ENCODE measurements around the gene YRDC.

The YRDC gene, protein sequence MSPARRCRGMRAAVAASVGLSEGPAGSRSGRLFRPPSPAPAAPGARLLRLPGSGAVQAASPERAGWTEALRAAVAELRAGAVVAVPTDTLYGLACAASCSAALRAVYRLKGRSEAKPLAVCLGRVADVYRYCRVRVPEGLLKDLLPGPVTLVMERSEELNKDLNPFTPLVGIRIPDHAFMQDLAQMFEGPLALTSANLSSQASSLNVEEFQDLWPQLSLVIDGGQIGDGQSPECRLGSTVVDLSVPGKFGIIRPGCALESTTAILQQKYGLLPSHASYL

DNA sequence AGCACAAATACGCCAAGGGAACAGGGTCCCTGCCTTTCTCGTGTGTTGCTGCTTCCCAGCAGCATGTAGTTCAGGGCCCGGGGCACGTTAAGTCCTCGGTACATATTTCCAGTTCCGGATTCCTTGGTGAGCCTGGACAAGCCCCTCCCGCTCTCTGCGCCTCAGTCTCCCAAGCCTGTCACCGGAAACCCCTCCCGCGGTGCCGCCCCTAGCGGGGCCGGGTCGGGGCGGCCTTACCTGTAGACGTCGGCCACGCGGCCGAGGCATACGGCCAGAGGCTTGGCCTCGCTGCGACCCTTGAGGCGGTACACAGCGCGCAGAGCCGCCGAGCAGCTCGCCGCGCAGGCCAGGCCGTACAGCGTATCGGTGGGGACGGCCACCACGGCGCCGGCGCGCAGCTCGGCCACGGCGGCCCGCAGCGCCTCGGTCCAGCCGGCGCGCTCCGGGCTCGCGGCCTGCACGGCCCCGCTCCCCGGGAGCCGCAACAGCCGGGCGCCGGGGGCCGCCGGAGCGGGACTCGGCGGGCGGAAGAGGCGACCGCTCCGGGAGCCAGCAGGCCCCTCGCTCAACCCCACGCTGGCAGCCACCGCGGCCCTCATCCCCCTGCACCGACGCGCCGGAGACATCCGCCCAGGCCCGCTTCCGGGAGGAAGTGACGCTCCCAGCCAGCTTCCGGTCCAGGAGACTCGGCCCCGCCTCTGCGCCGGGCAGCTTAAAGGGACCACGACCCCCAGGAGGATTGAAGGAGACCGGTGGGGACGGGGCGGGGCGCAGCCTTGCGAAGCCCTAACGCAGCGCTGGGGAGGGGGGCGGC is at the start of gene YRDC, which contains the start of gene C1orf122:
Gene YRDC (minus strand): TSS at position 654 of the 814 bp plus-strand sequence. CDS start 28 bp downstream, at position 626.
Gene C1orf122 (plus strand): TSS at position 236 of the 814 bp plus-strand sequence. CDS start 615 bp downstream, outside the sequence.
- DNase-seq: peak; percentile 91

DNA sequence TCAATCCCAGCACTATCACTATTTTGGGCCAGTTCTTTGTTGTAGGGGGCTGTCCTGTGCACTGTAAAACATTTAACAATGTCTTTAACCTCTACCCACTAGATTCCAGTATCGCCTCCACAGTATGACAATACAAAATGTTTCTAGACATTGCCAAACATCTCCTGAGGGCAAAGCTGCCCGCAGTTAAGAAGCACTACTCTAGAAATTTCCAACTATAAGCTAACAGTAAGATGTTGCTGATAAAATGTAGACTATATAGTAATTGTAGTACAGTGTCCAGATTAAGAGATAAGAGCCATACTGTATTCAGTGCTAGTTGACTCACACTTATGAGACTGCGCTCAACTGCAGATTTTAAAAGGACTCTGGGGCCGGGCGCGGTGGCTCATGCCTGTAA is 46.4 kb upstream of the YRDC start:
- DNase-seq: no peak

DNA sequence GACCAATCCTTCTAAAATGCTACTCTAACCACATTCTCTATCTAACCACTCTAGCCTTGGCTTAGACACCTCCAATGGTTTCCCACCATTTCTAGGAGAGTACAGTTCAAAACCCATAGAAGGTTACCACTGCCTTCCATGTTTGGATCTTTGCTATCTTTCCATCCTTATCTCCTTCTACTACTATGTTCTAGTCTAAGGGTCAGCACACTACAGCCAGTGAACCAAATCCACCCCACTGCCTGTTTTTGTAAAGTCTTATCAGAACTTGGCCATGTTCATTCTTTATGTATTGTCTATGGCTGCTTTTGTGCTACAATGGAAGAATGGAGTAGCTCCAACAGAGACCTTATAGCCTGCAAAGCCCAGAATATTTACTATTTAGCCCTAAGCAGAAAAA is 45.1 kb upstream of the YRDC start:
- no peak for DNase-seq

DNA sequence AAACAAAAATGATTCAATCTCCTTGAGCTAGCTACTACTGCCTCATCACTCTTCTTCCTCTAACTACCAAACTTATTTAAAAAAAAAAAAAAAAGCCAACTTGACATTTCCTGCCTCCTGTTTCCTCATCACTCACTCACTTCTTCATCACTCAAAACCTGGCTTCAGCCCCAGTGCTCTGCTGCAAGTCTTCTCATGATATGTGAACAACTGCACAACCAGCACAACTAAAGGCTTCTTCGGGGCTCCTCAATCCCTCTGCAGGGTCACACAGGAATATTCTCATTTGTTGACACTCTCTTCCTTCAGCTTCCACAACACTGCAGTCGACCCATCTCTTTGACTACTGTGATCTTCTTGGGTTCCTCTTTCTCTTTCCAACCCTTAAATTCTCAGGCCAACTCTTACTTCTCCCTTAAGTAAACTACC is 43.8 kb upstream of the YRDC start:
- no peak for DNase-seq

DNA sequence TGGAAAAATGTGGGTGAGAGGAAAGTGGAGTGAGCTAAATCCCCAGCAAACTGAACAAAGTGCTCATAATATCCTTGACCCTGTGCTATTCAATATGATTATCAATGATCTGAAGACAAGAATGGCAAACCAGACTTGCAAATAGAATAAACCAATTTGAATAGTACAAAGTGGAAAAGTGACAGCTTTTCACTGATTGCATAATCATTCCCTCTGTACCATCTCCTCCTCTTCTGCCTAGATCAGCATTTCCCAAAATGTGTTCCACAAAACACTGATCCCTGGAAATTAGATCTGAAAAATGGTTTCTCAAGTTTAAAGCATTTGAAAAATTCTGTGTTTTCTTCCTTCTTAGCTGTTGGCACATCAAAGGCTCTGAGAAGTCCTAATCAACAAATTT is 43.3 kb upstream of the YRDC start:
- no peak for DNase-seq

DNA sequence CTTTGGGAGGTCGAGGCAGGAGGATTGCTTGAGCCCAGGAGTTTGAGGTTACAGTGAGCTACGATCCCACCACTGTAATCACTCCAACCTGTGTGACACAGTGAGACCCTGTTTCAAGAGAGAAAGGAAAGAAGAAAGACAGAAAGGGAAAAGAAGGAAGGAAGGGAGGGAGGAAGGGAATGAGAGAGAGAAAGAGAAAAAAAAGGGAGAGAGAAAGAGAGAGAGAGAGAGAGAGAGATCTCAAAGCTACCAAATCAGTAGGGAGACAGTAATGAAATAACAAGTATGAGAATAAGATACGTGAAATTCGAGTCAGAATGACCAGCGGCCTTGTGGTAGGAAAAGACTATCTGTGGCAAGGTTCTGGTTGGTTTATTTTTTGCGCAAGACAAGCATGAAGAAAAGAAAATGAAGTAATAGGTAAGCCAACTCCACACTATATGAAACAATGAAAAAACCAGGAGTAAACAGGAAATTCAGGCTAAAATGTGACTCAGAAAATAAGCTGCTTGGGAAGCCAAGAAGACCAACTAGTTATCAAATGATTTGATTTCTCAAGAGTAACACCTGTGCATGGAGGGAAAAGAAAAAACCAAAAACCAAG is 42.4 kb upstream of the YRDC start:
- no peak for DNase-seq

DNA sequence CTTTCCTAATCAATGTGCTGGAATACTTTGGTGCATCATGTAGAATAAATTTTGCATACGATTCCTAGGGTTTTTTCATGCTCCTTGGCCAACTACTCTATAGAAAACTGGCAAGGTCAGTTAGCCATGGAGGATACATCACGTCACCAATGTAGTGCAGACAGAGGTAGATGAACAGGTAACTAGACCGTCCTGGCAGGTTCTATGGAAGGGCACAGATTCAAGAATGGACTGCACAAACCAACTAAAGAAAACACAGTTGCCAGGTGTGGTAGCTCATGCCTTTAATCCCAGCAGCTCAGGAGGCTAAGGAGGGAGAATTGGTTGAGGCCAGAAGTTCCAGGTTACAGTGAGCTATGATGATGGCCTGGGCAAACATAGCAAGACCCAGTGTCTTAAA is 41.5 kb upstream of the YRDC start:
- no peak for DNase-seq

DNA sequence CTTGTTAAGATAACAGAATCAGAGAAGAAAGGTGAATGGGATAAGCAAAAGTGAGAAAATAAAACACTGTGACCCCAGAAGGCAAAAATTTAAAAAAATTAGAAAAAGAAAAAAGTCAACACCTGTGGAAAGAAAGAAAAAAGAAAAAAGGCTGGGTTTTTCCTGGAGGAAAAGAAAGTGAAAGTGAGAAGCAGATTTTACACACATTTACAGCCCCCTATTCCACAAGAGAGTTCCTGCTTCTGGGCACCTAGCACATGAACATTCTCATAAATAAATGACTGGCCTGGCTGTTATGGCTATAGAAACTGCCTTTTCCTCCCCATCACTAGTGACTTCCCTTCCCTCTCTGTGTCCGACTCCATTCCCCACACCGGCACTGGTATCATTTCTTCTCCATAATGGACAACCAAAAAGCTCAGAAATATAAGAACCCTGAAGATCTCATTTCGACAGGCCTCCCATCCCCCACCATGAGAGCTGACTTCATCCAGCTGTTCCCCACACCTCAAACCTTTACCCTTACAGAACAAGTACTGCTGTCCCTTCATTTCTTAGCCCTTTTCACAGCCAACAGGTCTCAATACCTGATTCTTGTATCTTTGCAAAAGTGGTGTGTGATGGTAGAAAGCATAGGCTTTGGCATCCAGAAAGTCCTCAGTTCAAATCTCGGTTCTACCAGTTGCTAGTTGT is 38.8 kb upstream of the YRDC start:
- no peak for DNase-seq

DNA sequence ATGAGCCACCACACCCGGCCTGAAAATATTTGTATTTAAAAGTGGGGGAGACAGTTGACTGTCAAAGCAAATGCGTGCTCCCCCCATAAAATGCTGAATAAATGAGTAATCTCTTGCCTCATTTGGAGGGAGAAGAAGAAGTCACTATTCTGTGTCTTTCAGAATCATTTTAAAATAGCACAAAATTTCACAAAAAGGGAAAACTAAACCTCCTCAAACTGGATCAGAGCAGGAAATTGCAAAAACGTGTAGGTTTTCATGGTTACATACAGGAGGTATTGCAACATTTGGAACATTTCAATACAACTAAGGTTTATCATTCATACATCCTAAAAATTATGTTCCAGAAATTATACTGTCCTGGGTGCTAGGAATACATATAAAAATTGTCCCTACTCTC is 37.8 kb upstream of the YRDC start:
- DNase-seq: no peak

DNA sequence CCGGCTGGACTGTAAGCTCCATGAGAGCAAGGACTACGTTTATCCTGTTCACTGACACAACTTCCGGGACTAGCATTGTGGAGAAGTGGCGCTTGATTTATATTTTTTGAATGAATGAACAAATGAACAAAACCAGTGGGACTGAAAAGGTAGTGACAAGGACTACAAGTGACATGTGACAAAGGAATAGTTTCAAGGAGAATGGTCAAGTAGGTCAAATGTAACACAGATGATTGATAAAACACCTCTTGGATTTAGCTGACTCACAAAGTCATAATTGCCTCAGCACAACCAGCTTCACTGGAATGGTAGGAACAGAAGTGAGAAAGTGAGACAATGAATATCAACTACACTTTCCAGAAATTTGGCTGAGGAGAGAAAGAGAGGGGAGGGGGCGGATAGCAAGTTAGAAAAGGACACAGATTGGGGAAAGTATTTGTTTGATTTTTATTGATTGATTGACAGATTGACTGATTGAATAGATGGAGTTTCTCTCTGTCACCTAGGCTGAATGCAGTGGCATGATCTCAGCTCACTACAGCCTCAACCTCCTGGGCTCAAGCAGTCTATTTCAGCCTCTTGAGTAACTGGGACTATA is 37.1 kb upstream of the YRDC start:
- DNase-seq: no peak

DNA sequence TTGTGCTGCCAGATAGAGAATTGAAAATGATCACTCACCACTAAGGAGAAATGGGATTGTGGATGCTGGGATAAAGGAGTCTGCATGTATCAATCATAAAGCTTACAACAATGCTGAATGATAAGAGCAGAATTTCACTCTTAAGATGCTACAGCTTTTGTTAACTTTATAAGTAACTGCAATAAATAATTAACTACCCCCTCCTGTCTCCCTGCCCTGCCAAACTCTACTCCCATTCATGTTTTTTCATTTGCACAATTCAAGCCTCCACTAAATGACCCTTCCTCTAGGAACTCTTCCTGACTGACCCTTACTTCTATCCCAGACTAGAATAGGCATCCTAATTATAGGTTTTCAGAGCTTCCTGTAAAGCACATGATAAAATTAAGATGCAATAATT is 36.5 kb upstream of the YRDC start:
- DNase-seq: no peak

DNA sequence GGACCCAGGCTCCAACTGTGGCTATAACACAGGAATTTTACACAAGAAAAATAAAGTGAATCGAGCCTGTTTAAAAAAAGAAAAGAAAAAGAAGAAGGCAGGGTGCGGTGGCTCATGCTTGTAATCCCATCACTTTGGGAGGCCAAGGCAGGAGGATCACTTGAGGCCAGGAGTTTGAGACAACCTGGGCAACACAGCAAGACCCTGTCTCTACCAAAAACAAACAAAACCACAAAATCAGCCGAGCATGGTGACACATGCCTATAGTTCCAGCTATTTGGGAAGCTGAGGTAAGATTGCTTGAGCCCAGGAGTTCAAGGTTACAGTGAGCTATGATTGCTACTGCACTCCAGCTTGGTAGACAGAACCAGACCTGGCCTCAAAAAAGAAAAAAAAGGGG is 33.6 kb upstream of the YRDC start:
- no peak for DNase-seq

DNA sequence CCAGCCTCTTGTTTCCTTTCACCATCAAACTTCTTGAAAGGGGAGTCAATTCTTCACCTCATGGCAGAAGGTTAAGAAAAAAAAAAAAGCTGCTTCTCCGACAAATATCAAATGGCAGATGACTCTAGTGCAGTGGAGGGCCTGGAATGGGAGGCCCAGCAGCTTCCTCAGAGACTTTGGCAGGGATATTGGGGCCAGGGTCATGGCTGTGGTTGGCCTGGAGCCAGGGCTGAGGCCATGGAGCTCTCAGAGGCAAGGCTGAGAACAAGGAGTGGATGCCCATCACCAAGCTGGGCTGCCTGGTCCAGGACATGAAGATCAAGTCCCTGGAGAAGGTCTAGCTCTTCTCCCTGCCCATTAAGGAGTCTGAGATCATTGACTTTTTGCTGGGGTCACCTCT is 32.7 kb upstream of the YRDC start:
- DNase-seq: no peak

DNA sequence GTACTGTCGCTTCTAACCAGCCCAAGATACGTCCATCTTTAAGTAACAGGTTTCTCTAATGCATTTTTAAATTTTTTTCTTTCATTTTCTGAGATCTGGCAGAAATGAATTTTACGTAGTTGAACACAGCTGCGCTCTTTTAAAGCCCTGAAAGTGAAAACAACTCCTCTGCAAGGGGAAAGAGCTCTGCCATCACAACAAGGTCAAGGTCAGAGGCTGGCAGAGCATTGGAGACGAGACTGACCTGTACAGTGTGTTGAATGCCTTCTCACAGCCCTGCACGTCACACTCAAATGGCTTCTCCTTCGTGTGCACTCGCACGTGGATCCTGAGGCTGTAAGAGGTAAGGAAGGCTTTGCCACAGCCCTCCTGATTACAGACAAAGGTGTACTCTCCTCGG is 31.7 kb upstream of the YRDC start:
- no peak for DNase-seq

DNA sequence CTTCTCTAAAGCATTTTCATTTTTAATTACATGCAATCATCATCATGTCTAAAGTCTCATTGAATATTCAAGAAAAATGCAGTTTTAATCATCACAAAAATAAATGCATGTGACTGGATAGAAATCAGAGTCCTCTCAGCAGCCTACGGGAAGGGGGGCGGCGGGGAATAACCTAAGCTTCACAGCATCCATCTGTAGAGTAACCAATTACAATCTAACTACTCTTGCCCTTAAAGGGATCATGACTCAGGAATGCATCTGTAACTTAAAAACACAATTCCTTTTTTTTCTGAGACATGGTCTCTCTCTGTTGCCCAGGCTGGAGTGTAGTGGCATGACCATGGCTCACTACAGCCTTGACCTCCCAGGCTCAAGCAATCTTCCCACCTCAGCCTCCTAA is 28.8 kb upstream of the YRDC start:
- no peak for DNase-seq

DNA sequence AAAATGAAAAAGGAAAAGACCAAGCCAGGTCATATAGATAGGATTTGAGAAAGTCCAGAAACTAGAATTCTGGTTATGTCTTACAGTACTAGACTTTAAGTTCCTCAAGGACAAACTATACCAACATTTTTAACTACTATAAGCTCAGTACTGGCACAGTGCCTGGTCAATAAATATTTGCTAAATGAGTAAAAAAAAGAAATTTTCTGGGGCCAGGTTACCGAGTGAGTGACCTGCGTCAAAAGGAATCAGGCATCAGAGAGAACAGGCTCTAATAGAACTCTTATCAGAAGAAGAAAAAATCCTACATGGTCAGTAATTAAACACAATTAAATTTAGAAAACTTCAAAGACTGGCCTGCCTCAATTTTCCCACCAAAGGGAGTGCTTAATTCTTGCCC is 23.8 kb upstream of the YRDC start:
- DNase-seq: no peak

DNA sequence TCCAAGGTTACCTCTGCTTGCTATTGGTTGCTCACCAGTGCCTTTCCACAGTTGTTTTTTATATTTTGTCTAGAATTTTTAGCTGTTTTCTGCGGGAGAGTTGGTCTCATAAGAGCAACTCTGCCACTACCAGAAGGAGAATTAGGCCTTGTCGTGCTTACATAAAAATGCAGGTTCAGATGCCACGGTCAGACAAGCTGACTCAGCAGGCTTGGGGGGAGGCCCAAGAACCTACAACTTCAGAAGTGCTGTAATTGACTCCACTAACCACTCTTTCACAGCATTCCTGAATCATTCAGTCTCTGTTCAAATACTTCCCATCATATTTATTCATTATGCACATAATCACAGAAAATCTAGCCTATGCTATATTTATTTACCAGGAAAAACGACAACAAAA is 23.1 kb upstream of the YRDC start:
- DNase-seq: no peak

DNA sequence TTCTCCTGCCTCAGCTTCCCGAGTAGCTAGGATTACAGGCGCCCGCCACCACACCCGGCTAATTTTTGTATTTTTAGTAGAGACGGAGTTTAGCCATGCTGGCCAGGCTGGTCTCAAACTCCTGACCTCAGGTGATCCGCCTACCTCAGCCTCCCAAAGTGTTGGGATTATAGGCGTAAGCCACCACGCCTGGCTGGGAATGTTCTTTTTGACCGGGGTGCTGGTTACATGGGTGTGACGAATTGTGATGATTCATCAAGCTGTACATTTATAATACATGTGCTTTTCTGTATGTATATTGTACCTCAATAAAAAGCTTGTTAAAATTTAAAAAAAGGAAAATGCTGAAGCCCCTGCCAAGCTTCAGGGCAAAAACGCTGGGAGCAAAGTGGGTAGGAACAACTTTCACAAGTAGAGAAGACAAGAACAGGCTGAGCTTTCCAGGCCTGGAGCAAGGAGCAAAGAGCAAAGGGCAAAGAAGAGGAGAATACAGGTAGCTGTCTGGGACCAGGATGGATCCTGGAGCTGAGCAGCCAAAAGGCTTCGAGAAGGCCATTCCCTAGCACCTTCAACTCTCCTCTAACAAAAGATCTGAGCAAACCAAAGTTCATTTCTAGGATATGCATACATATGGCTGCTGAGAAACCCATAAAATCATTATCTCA is 20.5 kb upstream of the YRDC start:
- DNase-seq: no peak

DNA sequence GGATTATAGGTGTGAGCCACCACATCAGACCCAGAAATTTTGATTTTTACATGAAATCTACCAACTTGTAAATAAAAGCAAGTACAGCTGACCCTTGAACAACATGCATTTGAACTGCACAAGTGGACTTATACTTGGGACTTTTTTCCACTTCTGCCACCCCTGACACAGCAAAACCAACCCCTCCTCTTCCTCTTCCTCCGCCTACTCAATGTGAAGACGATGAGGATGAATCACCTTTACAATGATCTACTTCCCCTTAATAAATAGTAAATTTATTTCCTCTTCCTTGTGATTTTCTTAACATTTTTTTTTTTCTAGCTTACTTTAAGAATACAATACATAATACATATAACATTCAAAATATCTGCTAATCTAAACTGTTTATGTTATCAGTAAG is 17.5 kb upstream of the YRDC start:
- no peak for DNase-seq

DNA sequence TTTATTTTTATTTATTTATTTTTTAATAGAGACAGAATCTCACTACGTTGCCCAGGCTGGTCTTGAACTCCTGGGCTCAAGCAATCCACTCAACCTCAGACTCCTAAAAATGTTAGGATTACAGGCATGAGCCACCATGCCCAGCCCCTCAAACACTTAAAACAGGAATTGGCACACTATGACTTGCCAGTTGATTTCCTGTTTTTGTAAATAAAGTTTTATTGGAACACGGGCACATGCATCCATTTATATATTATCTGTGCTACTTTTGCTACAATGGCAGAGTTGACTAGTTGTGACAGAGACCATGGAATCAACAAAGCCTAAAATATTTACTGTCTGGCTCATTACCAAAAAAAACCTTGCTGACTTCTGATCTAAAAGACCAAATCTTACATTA is 16.0 kb upstream of the YRDC start:
- no peak for DNase-seq

DNA sequence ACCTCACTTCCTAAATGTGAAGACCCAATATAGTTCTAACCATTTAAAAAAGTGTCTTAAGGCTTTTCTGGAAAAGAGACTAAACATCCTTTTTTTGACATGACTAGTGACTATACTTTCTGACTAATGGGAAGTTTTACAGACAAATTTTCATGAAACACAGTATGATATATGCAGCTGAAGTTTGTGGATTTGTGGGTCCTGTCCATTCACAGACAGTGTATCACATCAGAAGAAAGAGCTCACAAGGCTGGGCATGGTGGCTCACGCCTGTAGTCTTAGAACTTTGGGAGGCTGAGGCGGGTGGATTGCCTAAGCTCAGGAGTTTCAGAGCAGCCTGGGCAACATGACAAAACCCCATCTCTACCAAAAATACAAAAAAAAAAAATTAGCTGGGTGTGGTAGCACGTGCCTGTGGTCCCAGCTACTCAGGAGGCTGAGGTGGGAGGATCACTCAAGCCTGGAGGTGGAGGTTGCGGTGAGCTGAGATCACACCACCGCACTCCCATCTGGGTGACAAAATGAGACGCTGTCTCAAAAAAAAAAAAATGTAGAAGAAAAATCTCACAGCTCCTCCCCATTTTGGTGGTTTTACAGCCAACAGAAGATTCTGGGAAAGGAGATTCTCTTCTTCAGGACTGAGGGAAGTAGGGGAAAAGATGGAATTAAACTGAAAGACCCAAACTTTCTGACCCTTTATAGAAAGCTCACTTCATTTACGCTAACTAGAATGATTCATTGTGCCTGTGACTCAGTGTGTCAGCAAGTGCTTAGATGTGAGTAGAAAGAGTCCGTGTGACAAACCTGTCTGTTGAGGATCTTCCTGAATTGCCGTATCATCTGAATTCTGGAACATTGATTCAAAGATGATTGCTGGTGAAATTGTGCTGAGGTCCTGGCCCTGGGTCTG is 15.2 kb upstream of the YRDC start:
- DNase-seq: no peak
